K562 (cell line): ENCODE measurements around the gene ANKRD10. TPM values are rescaled to one million over a fixed set of nuclear protein-coding genes. Genes with fewer than 3 reads are reported as not detected.

Source experiments
- CHD2 ChIP-seq: IDR thresholded peaks from 2 replicates; pipeline ENCODE4 v1.6.1; 2011; ENCODE audit warnings: low read depth, low read length
- HNRNPL ChIP-seq: fragments of 200-400 bp; formaldehyde crosslinking; IDR thresholded peaks from 2 replicates; pipeline ENCODE4 v1.6.1; 2017; ENCODE audit warnings: low read depth, mild to moderate bottlenecking, low read length
- JUND ChIP-seq, 2 experiments: IDR thresholded peaks; 2 replicates in 1 of 2; 3 replicates in 1 of 2; pipeline ENCODE4 v1.6.1; 2011; ENCODE audit warnings: borderline replicate concordance in 2 of 2, low read depth in 2 of 2, low read length in 2 of 2, improper control_type of control experiment in 1 of 2, missing biosample characterization in 1 of 2, missing genetic modification characterization in 1 of 2, missing genetic modification reagents in 1 of 2
- PCBP1 ChIP-seq: fragments of 200-400 bp; formaldehyde crosslinking; IDR thresholded peaks from 2 replicates; pipeline ENCODE4 v1.6.1; 2018; ENCODE audit warnings: mild to moderate bottlenecking, low read depth, low read length; ENCODE audit not compliant: poor library complexity, severe bottlenecking
- RERE ChIP-seq: sonication (generic); formaldehyde crosslinking; IDR thresholded peaks from 2 replicates; pipeline ENCODE4 v1.8.0; 2023; ENCODE audit warnings: missing genetic modification reagents, mild to moderate bottlenecking, borderline replicate concordance
- SMAD4 ChIP-seq: fragments of 250-450 bp; sonication (Bioruptor Pico); conservative IDR thresholded peaks from 2 replicates; pipeline ENCODE4 v1.8.0; 2021; ENCODE audit warnings: inconsistent platforms, mild to moderate bottlenecking, moderate library complexity
- ZBTB43 ChIP-seq: sonication (generic); formaldehyde crosslinking; IDR thresholded peaks from 2 replicates; pipeline ENCODE4 v1.8.0; 2023; ENCODE audit warnings: mild to moderate bottlenecking, missing genetic modification reagents
- ZNF24 ChIP-seq: fragments of 450-650 bp; IDR thresholded peaks from 2 replicates; pipeline ENCODE4 v1.6.1; 2016
- ZNF518B ChIP-seq: fragments of 250-450 bp; sonication (Bioruptor Pico); IDR thresholded peaks from 2 replicates; pipeline ENCODE4 v1.5.0; 2021; ENCODE audit warnings: mild to moderate bottlenecking, moderate library complexity
- polyA plus RNA-seq, 8 experiments: library from polyadenylated mRNA; depleted of rRNA in 4 of 8; stranded (reverse) in 5 of 8; unstranded in 3 of 8; fragments of >200 nt; fragmentation: Nextera tagmentation in 2 of 8; fragmentation: Illumina TruSeq in 1 of 8; extraction: Ambion mirVana in 2 of 8; extraction: Trizol in 1 of 8; gene quantifications; 2 replicates each; pipeline versions ENCODE4 v1.2.1 to v1.2.3, GENCODE V29; 2011 to 2014; ENCODE audit warnings: inconsistent platforms in 1 of 8, missing spikeins in 1 of 8
- total RNA-seq, 7 experiments: library from RNA; depleted of rRNA in 6 of 7; stranded (reverse); fragments of >200 nt in 6 of 7; fragmentation: Illumina TruSeq in 2 of 7; extraction: Trizol in 2 of 7; gene quantifications; 2 replicates each; pipeline versions ENCODE4 v1.2.1 to v1.2.3, GENCODE V29; 2011 to 2021; ENCODE audit warnings: low replicate concordance in 1 of 7

Gene ANKRD10
- total and polyA plus RNA-seq, 9 of the 15 experiments (the other 6 are each of a cell fraction or from before 2014, with no cell fraction given) = 21.7 to 183 (median 45.0) TPM

- TF ChIP-seq ZNF518B (CRISPR knock-in tag) (no peak), PCBP1 (peak; percentile 24), SMAD4 (CRISPR knock-in tag) (no peak), RERE (CRISPR knock-in tag) (no peak), CHD2 (no peak), HNRNPL (no peak), ZNF24 (no peak), JUND (IDR thresholded peaks at IDR 0.05; ENCODE audit: borderline replicate concordance, low read depth, low read length) (0 out of 2 replicates have a peak, but pooled peaks have one; percentile 24), JUND (tag; IDR thresholded peaks at IDR 0.05; ENCODE audit: borderline replicate concordance, low read depth, low read length) (no peak; the same call in 2 of the 3 replicates), ZBTB43 (CRISPR knock-in tag) (no peak)
Measured at GRCh38 chr13:110915057-110915873, at the start of gene ANKRD10 (continued).
